HepG2 (cell line): ENCODE results near the gene CD68.

Experiments
- KDM1A ChIP-seq: IDR thresholded peaks from 2 replicates; pipeline ENCODE4 v1.6.1; 2016; ENCODE audit warnings: missing compliant biosample characterization
- RAD51 ChIP-seq: fragments of 450-650 bp; IDR thresholded peaks from 2 replicates; pipeline ENCODE4 v1.6.1; 2016; ENCODE audit warnings: borderline replicate concordance
- RNF2 ChIP-seq: fragments of 450-650 bp; conservative IDR thresholded peaks from 2 replicates; pipeline ENCODE4 v1.6.1; 2016; ENCODE audit warnings: low read depth
- ZNF75D ChIP-seq: sonication (generic); formaldehyde crosslinking; IDR thresholded peaks from 2 replicates; pipeline ENCODE4 v1.8.1; 2023; ENCODE audit warnings: missing genetic modification reagents, mild to moderate bottlenecking, borderline replicate concordance
- ZNF816 ChIP-seq: sonication (generic); formaldehyde crosslinking; IDR thresholded peaks from 2 replicates; pipeline ENCODE4 v1.8.0; 2022; ENCODE audit warnings: missing genetic modification reagents, mild to moderate bottlenecking, borderline replicate concordance
- TF ChIP-seq, protein P1 (sequence below): sonication (generic); formaldehyde crosslinking; IDR thresholded peaks from 2 replicates; pipeline ENCODE4 v1.4.0; 2020; ENCODE audit warnings: missing genetic modification reagents

GRCh38 chr17:7538050-7538449 lies 41.4 kb upstream of the CD68 start:
- TF ChIP-seq RNF2 (no peak), KDM1A (CRISPR knock-in tag) (no peak), RAD51 (no peak), ZNF816 (CRISPR knock-in tag) (no peak), ZNF75D (no peak)
- TF ChIP-seq, protein P1, sequence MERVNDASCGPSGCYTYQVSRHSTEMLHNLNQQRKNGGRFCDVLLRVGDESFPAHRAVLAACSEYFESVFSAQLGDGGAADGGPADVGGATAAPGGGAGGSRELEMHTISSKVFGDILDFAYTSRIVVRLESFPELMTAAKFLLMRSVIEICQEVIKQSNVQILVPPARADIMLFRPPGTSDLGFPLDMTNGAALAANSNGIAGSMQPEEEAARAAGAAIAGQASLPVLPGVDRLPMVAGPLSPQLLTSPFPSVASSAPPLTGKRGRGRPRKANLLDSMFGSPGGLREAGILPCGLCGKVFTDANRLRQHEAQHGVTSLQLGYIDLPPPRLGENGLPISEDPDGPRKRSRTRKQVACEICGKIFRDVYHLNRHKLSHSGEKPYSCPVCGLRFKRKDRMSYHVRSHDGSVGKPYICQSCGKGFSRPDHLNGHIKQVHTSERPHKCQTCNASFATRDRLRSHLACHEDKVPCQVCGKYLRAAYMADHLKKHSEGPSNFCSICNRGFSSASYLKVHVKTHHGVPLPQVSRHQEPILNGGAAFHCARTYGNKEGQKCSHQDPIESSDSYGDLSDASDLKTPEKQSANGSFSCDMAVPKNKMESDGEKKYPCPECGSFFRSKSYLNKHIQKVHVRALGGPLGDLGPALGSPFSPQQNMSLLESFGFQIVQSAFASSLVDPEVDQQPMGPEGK (CRISPR knock-in tag) = no peak
